AG04450 (cell line): ENCODE measurements around the gene PGS1. TPM values are rescaled to one million over a fixed set of nuclear protein-coding genes. Genes with fewer than 3 reads are reported as not detected.
A peak's percentile ranks its signal among the peaks of the same experiment; 100 is the strongest.

Experiments used
- CTCF ChIA-PET: fragments of 300-600, 350-600 bp; formaldehyde crosslinking; extraction: SDS; loops from one replicate; lab custom pipeline; 2022; ENCODE audit warnings: antibody characterized with exemption, inconsistent platforms; lab: Charles Lee
- POLR2A ChIA-PET: fragments of 350-600 bp; formaldehyde crosslinking; extraction: SDS; loops from one replicate; lab custom pipeline; 2021; ENCODE audit warnings: antibody characterized with exemption, inconsistent platforms; lab: Yijun Ruan, JAX
- DNase-seq: peaks from one replicate; pipeline ENCODE4 v3.0.0-alpha.2; 2011; ENCODE audit warnings: low read depth, low spot score
- H3K27ac ChIP-seq: one replicate; pipeline ENCODE4 v1.5.1; 2012; ENCODE audit warnings: low read depth, low read length, control low read depth
- H3K27me3 ChIP-seq: one replicate; pipeline ENCODE4 v1.6.0; 2012; ENCODE audit warnings: low read length; ENCODE audit not compliant: control insufficient read depth, insufficient read depth
- H3K4me3 ChIP-seq: 2 replicates; pipeline ENCODE4 v1.5.1; 2011; ENCODE audit warnings: mild to moderate bottlenecking, low read depth, low read length, control low read depth
- H3K9me3 ChIP-seq: 2 replicates; pipeline ENCODE4 v1.5.1; 2012; ENCODE audit warnings: low read length; ENCODE audit not compliant: control insufficient read depth, insufficient read depth
- CTCF ChIP-seq: IDR thresholded peaks from 2 replicates; pipeline ENCODE4 v1.5.1; 2011; ENCODE audit warnings: low read depth, low read length, control low read depth, inconsistent platforms
- polyA plus RNA-seq: library from polyadenylated mRNA; depleted of rRNA; stranded (reverse); fragments of >200 nt; gene quantifications from 2 replicates; pipeline ENCODE4 v1.2.3, GENCODE V29; 2011

The PGS1 gene
- polyA plus RNA-seq, 1 experiment, result 31.0 TPM

- POLR2A ChIA-PET, result no interaction called here
- TF ChIP-seq CTCF, result peak; percentile 14; the same call in 1 of the 2 replicates
- CTCF ChIA-PET, result interaction anchor here (0.7 to 4.4 kb wide), 5 partner anchors 10 to 113 kb away, joined by 4 to 58 read pairs (median 8); no protein-coding TSS in a partner anchor
- no peaks in the 10 kb centered on the region for H3K27me3 ChIP-seq
- DNase-seq, result no peak
- H3K4me3 ChIP-seq, result no peak overlapping the region
- H3K27ac ChIP-seq, result no peak overlapping the region
- H3K9me3 ChIP-seq, result peaks cover 4% of the 10 kb centered on the region; the same call in 1 of the 2 replicates
Measured at GRCh38 chr17:78362671-78363070, 15.8 kb upstream of the PGS1 start.

GRCh38 chr17:78364436-78365281 lies 13.8 kb upstream of the PGS1 start:
- no peak overlapping the region for H3K27ac ChIP-seq
- ChIA-PET POLR2A (no interaction called here), CTCF (interaction anchor here (0.7 to 1.6 kb wide), 2 partner anchors 11 to 58 kb away, joined by 3 to 8 read pairs; no protein-coding TSS in a partner anchor)
- no peak for DNase-seq
- H3K4me3 ChIP-seq, result no peak overlapping the region
- no peaks in the 10 kb centered on the region for H3K9me3 ChIP-seq
- no peaks in the 10 kb centered on the region for H3K27me3 ChIP-seq
- TF ChIP-seq CTCF, result no peak

- TF ChIP-seq CTCF, result no peak
- H3K9me3 ChIP-seq, result no peaks in the 10 kb centered on the region
- H3K27ac ChIP-seq, result no peak overlapping the region
- H3K4me3 ChIP-seq, result no peak overlapping the region
- H3K27me3 ChIP-seq, result no peaks in the 10 kb centered on the region
- CTCF ChIA-PET, result interaction anchor here (0.6 to 0.7 kb wide), 2 partner anchors 10 to 360 kb away, joined by 3 to 7 read pairs; no protein-coding TSS in a partner anchor
- POLR2A ChIA-PET, result interaction anchor here (1.9 kb wide), 1 partner anchor 10 kb away, joined by 7 read pairs; no protein-coding TSS in a partner anchor
- DNase-seq, result no peak
Measured at GRCh38 chr17:78365561-78366108, 12.8 kb upstream of the PGS1 start.

- H3K9me3 ChIP-seq, result no peaks in the 10 kb centered on the region
- no peak for TF ChIP-seq CTCF
- no peak overlapping the region for H3K27ac ChIP-seq
- DNase-seq, result no peak
- H3K4me3 ChIP-seq, result no peak overlapping the region
- POLR2A ChIA-PET, result interaction anchor here (1.9 kb wide), 1 partner anchor 10 kb away, joined by 7 read pairs; no protein-coding TSS in a partner anchor
- CTCF ChIA-PET, result interaction anchor here (0.6 to 0.8 kb wide), 2 partner anchors 56 to 359 kb away, joined by 3 to 7 read pairs; no protein-coding TSS in a partner anchor
- H3K27me3 ChIP-seq, result no peaks in the 10 kb centered on the region
Measured at GRCh38 chr17:78366109-78366848, 12.2 kb upstream of the PGS1 start.
